NCI-H2029 (cell line): Measurements from ENCODE around the gene PRDM8.
"Not testable (repeated sequence)": the region's sequence is repeated elsewhere in the genome, so short reads cannot be mapped to it uniquely, and the experiment has no call there.

ENCODE experiments used
- DNase-seq: peaks from one replicate; lab custom pipeline; 2025; lab: John Stamatoyannopoulos, UW

PRDM8 gene

GRCh38 chr4:80196922-80197573, at the start of gene PRDM8:
TSS of gene PRDM8 (plus strand) at chr4:80197503. CDS start at chr4:80200081, 2,578 bp downstream.
- no peak for DNase-seq

- DNase-seq = no peak
Measured at GRCh38 chr4:80150387-80151180, 46.7 kb upstream of the PRDM8 start.

- DNase-seq = no peak
Measured at GRCh38 chr4:80151981-80152380, 45.3 kb upstream of the PRDM8 start.

GRCh38 chr4:80153874-80154544, 43.3 kb upstream of the PRDM8 start:
- DNase-seq = no peak

- no peak for DNase-seq
Measured at GRCh38 chr4:80154545-80154933, 42.8 kb upstream of the PRDM8 start.

- no peak for DNase-seq
Measured at GRCh38 chr4:80155316-80155982, 41.9 kb upstream of the PRDM8 start.

- no peak for DNase-seq
Measured at GRCh38 chr4:80156410-80156809, 40.9 kb upstream of the PRDM8 start.

GRCh38 chr4:80161413-80162058, 35.8 kb upstream of the PRDM8 start:
- DNase-seq = no peak

- no peak for DNase-seq
Measured at GRCh38 chr4:80162418-80162817, 34.9 kb upstream of the PRDM8 start.

GRCh38 chr4:80165855-80166254, 31.4 kb upstream of the PRDM8 start:
- DNase-seq = no peak

- DNase-seq = no peak
Measured at GRCh38 chr4:80171251-80171650, 26.1 kb upstream of the PRDM8 start.

- no peak for DNase-seq
Measured at GRCh38 chr4:80171656-80172055, 25.6 kb upstream of the PRDM8 start.

GRCh38 chr4:80172203-80172602, 25.1 kb upstream of the PRDM8 start:
- no peak for DNase-seq

- no peak for DNase-seq
Measured at GRCh38 chr4:80173401-80173800, 23.9 kb upstream of the PRDM8 start.

- no peak for DNase-seq
Measured at GRCh38 chr4:80173841-80174240, 23.5 kb upstream of the PRDM8 start.

GRCh38 chr4:80177793-80178192, 19.5 kb upstream of the PRDM8 start:
- DNase-seq = not testable (repeated sequence)

- DNase-seq = no peak
Measured at GRCh38 chr4:80178964-80179363, 18.3 kb upstream of the PRDM8 start.

- no peak for DNase-seq
Measured at GRCh38 chr4:80179637-80180161, 17.6 kb upstream of the PRDM8 start.

GRCh38 chr4:80180743-80181142, 16.6 kb upstream of the PRDM8 start:
- DNase-seq = no peak

- DNase-seq = no peak
Measured at GRCh38 chr4:80182237-80182866, 15.0 kb upstream of the PRDM8 start.
